HG03025 (cell line): ENCODE results near the gene ACER3.
"Not testable (repeated sequence)": the region's sequence is repeated elsewhere in the genome, so short reads cannot be mapped to it uniquely, and the experiment has no call there.

Experiments
- ATAC-seq: cut with Tn5 transposase; IDR thresholded peaks from one replicate; pipeline ENCODE4 v1.9.1; 2021; ENCODE audit warnings: mild to moderate bottlenecking, moderate library complexity; ENCODE audit not compliant: unreplicated experiment, low FRiP score

The ACER3 gene

GRCh38 chr11:76862794-76863193, 2.1 kb downstream of the ACER3 start:
- not testable (repeated sequence) for ATAC-seq

GRCh38 chr11:76863196-76863777, 2.6 kb downstream of the ACER3 start:
- no peak for ATAC-seq

GRCh38 chr11:76872959-76873827, 12.5 kb downstream of the ACER3 start:
- no peak for ATAC-seq

- ATAC-seq, result no peak
Measured at GRCh38 chr11:76878014-76878413, 17.3 kb downstream of the ACER3 start.

- no peak for ATAC-seq
Measured at GRCh38 chr11:76880314-76880713, 19.6 kb downstream of the ACER3 start.

GRCh38 chr11:76880956-76881355, 20.2 kb downstream of the ACER3 start:
- ATAC-seq, result no peak

- no peak for ATAC-seq
Measured at GRCh38 chr11:76885390-76886097, 24.8 kb downstream of the ACER3 start.

GRCh38 chr11:76888989-76889388, 28.3 kb downstream of the ACER3 start:
- no peak for ATAC-seq

- no peak for ATAC-seq
Measured at GRCh38 chr11:76889411-76889975, 28.8 kb downstream of the ACER3 start.

- ATAC-seq, result no peak
Measured at GRCh38 chr11:76890329-76890728, 29.6 kb downstream of the ACER3 start.

- no peak for ATAC-seq
Measured at GRCh38 chr11:76891285-76891684, 30.6 kb downstream of the ACER3 start.

- no peak for ATAC-seq
Measured at GRCh38 chr11:76891793-76892192, 31.1 kb downstream of the ACER3 start.

- ATAC-seq, result no peak
Measured at GRCh38 chr11:76892306-76892705, 31.6 kb downstream of the ACER3 start.

- no peak for ATAC-seq
Measured at GRCh38 chr11:76897233-76897632, 36.5 kb downstream of the ACER3 start.

- ATAC-seq, result no peak
Measured at GRCh38 chr11:76901144-76901543, 40.4 kb downstream of the ACER3 start.

GRCh38 chr11:76901622-76902021, 40.9 kb downstream of the ACER3 start:
- ATAC-seq, result not testable (repeated sequence)

- ATAC-seq, result no peak
Measured at GRCh38 chr11:76902121-76903014, 41.6 kb downstream of the ACER3 start.

GRCh38 chr11:76903325-76903724, 42.6 kb downstream of the ACER3 start:
- ATAC-seq, result no peak

- no peak for ATAC-seq
Measured at GRCh38 chr11:76910620-76911414, 50.1 kb downstream of the ACER3 start.
